LNCAP (cell line): ENCODE measurements around the gene EPB41L4A.

Experiments used
- TF ChIP-seq, protein P1 (sequence below): fragments of 450-650 bp; IDR thresholded peaks from 2 replicates; pipeline ENCODE4 v1.5.1; 2017; ENCODE audit warnings: mild to moderate bottlenecking

EPB41L4A gene

DNA sequence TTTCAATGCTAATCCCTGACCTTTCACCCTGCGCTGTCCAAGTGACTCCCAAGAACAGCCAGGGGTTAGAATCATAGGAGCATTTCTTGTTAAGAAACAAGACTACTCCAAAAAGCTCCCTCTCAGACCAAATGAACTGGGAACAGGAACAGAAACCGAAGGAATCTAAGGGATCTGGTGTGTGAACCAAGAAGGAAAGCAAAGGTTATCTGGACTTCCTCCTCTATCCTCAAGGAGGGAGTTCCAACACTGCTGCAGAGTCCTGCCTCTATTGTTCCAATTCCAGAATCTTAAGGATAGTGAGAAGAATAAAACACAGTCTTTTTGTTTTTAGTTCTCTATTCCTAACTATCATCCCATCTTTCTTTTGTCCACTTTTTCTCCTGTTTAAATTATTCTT, 87.2 kb downstream of the EPB41L4A start:
- TF ChIP-seq, protein P1, sequence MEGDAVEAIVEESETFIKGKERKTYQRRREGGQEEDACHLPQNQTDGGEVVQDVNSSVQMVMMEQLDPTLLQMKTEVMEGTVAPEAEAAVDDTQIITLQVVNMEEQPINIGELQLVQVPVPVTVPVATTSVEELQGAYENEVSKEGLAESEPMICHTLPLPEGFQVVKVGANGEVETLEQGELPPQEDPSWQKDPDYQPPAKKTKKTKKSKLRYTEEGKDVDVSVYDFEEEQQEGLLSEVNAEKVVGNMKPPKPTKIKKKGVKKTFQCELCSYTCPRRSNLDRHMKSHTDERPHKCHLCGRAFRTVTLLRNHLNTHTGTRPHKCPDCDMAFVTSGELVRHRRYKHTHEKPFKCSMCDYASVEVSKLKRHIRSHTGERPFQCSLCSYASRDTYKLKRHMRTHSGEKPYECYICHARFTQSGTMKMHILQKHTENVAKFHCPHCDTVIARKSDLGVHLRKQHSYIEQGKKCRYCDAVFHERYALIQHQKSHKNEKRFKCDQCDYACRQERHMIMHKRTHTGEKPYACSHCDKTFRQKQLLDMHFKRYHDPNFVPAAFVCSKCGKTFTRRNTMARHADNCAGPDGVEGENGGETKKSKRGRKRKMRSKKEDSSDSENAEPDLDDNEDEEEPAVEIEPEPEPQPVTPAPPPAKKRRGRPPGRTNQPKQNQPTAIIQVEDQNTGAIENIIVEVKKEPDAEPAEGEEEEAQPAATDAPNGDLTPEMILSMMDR = no peak

DNA sequence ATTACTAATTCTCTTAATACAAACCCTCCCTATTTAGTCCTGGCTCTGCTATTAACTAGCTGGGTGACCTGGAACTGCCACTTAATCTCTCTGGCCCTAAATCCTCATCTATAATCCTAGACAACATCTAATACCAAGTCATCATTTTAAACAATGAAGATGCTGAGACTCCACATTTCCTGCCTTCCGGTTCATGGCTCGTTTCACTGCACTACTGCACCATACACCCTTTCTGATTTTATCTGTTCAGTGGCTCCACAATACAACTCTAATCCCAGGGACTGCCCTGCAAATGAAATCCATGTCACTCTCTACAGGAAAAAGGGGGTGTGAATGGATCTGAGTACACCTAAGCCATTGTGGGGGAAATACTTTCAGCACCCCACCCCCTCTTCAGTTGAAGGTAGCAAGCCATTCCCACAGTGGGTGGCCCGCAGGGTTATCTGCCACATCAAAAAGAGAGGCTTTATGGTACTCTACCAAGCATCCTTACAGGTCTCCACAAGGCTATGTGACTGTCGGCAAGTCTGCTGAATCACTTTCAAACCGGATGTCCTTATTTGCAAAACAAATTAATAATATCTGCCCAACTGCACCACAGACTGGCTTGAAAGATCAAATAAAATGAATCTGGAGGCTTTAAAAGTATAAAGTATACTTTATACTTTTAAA, 89.5 kb downstream of the EPB41L4A start:
- TF ChIP-seq, protein P1 = no peak

DNA sequence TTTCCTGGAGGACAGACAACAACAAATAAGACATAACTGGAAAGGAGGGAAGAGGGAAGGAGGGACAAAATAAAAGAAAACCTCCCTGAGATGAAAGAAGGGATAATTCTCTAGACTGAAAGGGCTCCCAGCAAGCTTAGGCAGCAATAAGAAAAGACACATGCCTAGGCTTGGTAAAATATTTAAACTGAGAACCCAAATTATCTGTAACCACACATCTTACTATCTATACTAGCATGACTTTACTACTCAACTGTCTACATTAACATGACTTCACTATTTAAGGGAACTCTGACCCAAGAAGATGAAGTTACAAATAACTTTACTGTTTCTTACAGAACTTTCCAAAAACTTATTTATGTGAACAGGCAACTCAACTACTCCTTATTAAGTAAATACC, 95.9 kb downstream of the EPB41L4A start:
- TF ChIP-seq, protein P1 = no peak

DNA sequence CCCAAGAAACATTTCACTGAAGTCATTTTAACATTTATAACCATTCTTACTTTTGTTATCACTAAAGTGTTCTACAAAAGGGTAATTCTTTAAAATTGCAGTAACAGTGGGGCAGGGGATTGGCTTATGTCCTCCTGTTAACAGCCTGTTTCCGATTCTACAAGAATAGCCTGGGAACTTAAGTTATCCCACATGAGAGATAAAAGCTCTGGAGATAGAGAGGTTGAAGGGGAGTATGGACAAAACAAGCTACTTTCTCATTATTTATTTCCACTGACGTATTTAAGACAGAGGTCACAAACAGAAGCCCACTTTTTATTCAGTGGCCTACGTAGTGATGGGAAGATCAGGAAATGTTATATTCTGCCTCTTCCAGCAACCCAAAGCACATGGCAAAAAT, 98.7 kb downstream of the EPB41L4A start:
- TF ChIP-seq, protein P1 = no peak

DNA sequence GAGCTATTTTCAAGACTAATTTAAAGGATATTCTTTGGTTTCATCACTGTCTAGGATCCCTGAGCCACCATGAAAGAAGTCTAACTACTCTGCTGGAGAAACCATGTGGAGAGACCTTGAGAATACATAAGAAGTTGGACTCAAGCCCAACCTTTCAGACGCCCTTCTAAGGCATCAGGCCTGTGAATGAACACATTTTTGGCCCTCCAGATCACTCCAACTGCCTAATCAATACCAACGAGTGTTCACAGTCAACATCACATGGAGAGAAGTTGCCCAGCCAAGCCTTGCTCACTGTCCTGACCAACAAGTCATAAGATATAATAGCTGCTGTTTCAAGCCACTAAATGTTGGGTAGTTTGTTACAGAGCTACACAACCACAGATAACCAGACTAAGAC, 100.7 kb downstream of the EPB41L4A start:
- TF ChIP-seq, protein P1 = no peak

DNA sequence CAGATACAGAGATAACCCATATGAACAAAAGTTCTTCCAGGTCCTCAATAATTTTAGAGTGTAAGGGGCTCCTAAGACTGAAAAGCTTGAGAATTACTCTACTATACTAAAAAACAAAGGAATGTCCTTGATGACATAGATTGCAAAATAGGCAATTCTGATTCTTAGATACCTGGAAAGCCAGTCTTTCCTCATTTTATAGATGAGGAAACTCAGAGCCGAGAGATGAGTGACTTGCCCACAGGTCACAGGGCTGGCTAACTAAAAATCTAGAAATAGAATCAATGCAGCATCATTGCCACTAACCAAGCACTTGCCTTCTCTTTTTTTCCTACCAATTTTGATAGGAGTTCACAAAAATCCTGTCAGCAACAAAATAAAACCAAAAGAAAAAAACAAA, 101.2 kb downstream of the EPB41L4A start:
- TF ChIP-seq, protein P1 = no peak

DNA sequence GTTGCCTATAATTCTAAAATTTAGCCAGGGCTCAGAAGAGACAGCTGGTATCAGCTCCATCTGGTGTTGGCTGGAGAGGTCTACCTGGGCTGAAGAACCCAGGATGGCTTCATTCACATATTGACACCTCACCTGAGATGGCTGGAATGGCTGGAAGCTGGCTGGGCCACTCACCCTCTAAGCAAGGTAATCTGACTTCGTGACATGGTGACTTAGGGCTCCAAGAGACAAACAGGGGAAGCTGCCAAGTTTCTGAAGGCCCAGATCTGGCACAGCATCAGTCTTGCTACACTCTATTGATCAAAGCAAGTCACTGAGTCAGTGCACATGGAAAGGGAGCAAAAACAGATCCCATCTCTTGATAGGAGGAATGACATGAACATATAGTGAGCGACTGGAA, 102.3 kb downstream of the EPB41L4A start:
- TF ChIP-seq, protein P1 = no peak

DNA sequence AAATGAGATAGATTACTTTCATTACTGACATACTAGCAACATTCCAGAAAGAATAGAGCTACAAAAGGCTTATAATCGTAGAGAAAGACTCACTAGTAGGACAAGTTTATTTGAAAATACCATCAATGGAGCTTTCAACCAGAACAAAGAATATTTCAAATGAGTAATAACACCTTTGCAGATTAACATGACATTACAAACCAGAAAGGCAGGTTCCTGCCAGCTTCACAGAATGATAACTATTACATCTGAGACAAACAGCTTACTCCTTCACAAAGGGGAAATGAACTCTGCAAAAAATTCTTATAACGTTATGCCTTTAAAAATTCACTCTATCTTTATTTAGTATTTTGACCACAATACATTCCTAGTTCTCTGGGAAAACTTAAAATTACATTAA, 103.1 kb downstream of the EPB41L4A start:
- TF ChIP-seq, protein P1 = no peak
